HepG2 (cell line): ENCODE data around the gene CFAP54. TPM values are rescaled to one million over a fixed set of nuclear protein-coding genes. Genes with fewer than 3 reads are reported as not detected.

Experiments
- ARNTL ChIP-seq: sonication (generic); formaldehyde crosslinking; IDR thresholded peaks from 2 replicates; pipeline ENCODE4 v1.4.0; 2020; ENCODE audit warnings: mild to moderate bottlenecking, missing genetic modification reagents
- BATF2 ChIP-seq: sonication (generic); formaldehyde crosslinking; IDR thresholded peaks from 2 replicates; pipeline ENCODE4 v1.8.0; 2022; ENCODE audit warnings: mild to moderate bottlenecking, missing genetic modification reagents, moderate library complexity
- BORCS8-MEF2B ChIP-seq: sonication (generic); formaldehyde crosslinking; IDR thresholded peaks from 2 replicates; pipeline ENCODE4 v1.8.0; 2022; ENCODE audit warnings: mild to moderate bottlenecking, missing genetic modification reagents
- CBX5 ChIP-seq: sonication (generic); formaldehyde crosslinking; IDR thresholded peaks from 2 replicates; pipeline ENCODE4 v1.4.0; 2020; ENCODE audit warnings: missing genetic modification reagents, borderline replicate concordance
- DPF2 ChIP-seq: sonication (generic); formaldehyde crosslinking; IDR thresholded peaks from 2 replicates; pipeline ENCODE4 v1.4.0; 2020; ENCODE audit warnings: mild to moderate bottlenecking, low read depth, missing genetic modification reagents, borderline replicate concordance
- DR1 ChIP-seq: sonication (generic); formaldehyde crosslinking; IDR thresholded peaks from 2 replicates; pipeline ENCODE4 v1.8.0; 2021; ENCODE audit warnings: mild to moderate bottlenecking, missing genetic modification reagents, inconsistent platforms
- HHEX ChIP-seq: IDR thresholded peaks from 2 replicates; pipeline ENCODE4 v1.6.1; 2016; ENCODE audit warnings: control low read depth
- HOMEZ ChIP-seq: IDR thresholded peaks from 2 replicates; pipeline ENCODE4 v1.6.1; 2016; ENCODE audit warnings: low read depth
- KAT7 ChIP-seq: IDR thresholded peaks from 2 replicates; pipeline ENCODE4 v1.6.1; 2018; ENCODE audit warnings: borderline replicate concordance, missing compliant biosample characterization
- KLF11 ChIP-seq: IDR thresholded peaks from 2 replicates; pipeline ENCODE4 v1.6.1; 2016; ENCODE audit warnings: missing compliant biosample characterization
- LBX2 ChIP-seq: sonication (generic); formaldehyde crosslinking; IDR thresholded peaks from 2 replicates; pipeline ENCODE4 v1.5.0; 2020; ENCODE audit warnings: missing genetic modification reagents, mild to moderate bottlenecking, borderline replicate concordance
- MYNN ChIP-seq: sonication (generic); formaldehyde crosslinking; IDR thresholded peaks from 2 replicates; pipeline ENCODE4 v1.4.0; 2020; ENCODE audit warnings: mild to moderate bottlenecking, low read depth, missing genetic modification reagents
- NR2F1 ChIP-seq, 2 experiments: fragments of 450-650 bp in 1 of 2; formaldehyde crosslinking in 1 of 2; IDR thresholded peaks; 2 replicates each; pipeline versions ENCODE4 v1.5.0 to v1.6.1; 2016 to 2020; ENCODE audit warnings: mild to moderate bottlenecking in 1 of 2, missing compliant biosample characterization in 1 of 2, missing genetic modification reagents in 1 of 2, moderate library complexity in 1 of 2
- PHF20 ChIP-seq: sonication (generic); formaldehyde crosslinking; IDR thresholded peaks from 2 replicates; pipeline ENCODE4 v1.5.0; 2020; ENCODE audit warnings: mild to moderate bottlenecking, missing genetic modification reagents
- SATB2 ChIP-seq: sonication (generic); formaldehyde crosslinking; IDR thresholded peaks from 2 replicates; pipeline ENCODE4 v1.5.0; 2020; ENCODE audit warnings: missing genetic modification reagents
- TCF12 ChIP-seq, 2 experiments: fragments of 450-650 bp in 1 of 2; sonication (generic) in 1 of 2; formaldehyde crosslinking in 1 of 2; IDR thresholded peaks; 2 replicates each; pipeline versions ENCODE4 v1.6.1 to v1.8.0; 2017 to 2022; ENCODE audit warnings: antibody characterized with exemption in 1 of 2, mild to moderate bottlenecking in 1 of 2, missing genetic modification reagents in 1 of 2, moderate library complexity in 1 of 2
- TOE1 ChIP-seq: sonication (generic); formaldehyde crosslinking; IDR thresholded peaks from 2 replicates; pipeline ENCODE4 v1.4.0; 2020; ENCODE audit warnings: mild to moderate bottlenecking, missing genetic modification reagents
- TOPORS ChIP-seq: sonication (generic); formaldehyde crosslinking; IDR thresholded peaks from 2 replicates; pipeline ENCODE4 v1.8.0; 2023; ENCODE audit warnings: mild to moderate bottlenecking, missing genetic modification reagents
- TSC22D2 ChIP-seq: sonication (generic); formaldehyde crosslinking; IDR thresholded peaks from 2 replicates; pipeline ENCODE4 v1.5.1; 2020; ENCODE audit warnings: missing genetic modification reagents, mild to moderate bottlenecking, borderline replicate concordance
- ZNF354B ChIP-seq: sonication (generic); formaldehyde crosslinking; IDR thresholded peaks from 2 replicates; pipeline ENCODE4 v1.8.0; 2022; ENCODE audit warnings: mild to moderate bottlenecking, missing genetic modification reagents
- ZNF362 ChIP-seq: sonication (generic); formaldehyde crosslinking; IDR thresholded peaks from 2 replicates; pipeline ENCODE4 v1.4.0; 2020; ENCODE audit warnings: missing genetic modification reagents, mild to moderate bottlenecking, borderline replicate concordance
- ZNF580 ChIP-seq: IDR thresholded peaks from 2 replicates; pipeline ENCODE4 v1.6.1; 2016; ENCODE audit warnings: low read depth, borderline replicate concordance
- ZNF776 ChIP-seq: sonication (generic); formaldehyde crosslinking; IDR thresholded peaks from 2 replicates; pipeline ENCODE4 v1.4.0; 2020; ENCODE audit warnings: mild to moderate bottlenecking, missing genetic modification reagents
- ZNF777 ChIP-seq: sonication (generic); formaldehyde crosslinking; IDR thresholded peaks from 2 replicates; pipeline ENCODE4 v1.4.0; 2020; ENCODE audit warnings: missing genetic modification reagents
- polyA plus RNA-seq, 8 experiments: library from polyadenylated mRNA; depleted of rRNA in 3 of 8; stranded (reverse) in 7 of 8; unstranded in 1 of 8; fragments of >200 nt; fragmentation: Illumina TruSeq in 4 of 8; extraction: Trizol in 4 of 8; gene quantifications; 2 replicates each; pipeline versions ENCODE4 v1.2.1 to v1.2.3, GENCODE V29; 2011 to 2016; ENCODE audit warnings: low read depth in 4 of 8, missing spikeins in 1 of 8, mixed read lengths in 1 of 8; ENCODE audit not compliant: insufficient read depth in 1 of 8
- total RNA-seq, 5 experiments: library from RNA; depleted of rRNA; stranded (reverse); fragments of >200 nt; fragmentation: Illumina TruSeq; extraction: Trizol; gene quantifications; 2 replicates each; pipeline ENCODE4 v1.2.3, GENCODE V29; 2016; ENCODE audit warnings: low read depth in 1 of 5

Gene CFAP54
- total and polyA plus RNA-seq, 2 of the 13 experiments (the other 11 are each of a cell fraction or from before 2014, with no cell fraction given), result not detected

- TF ChIP-seq ZNF362, result no peak
- no peak for TF ChIP-seq ARNTL (CRISPR knock-in tag)
- no peak for TF ChIP-seq HOMEZ (CRISPR knock-in tag)
- peak; percentile 75 for TF ChIP-seq ZNF777
- no peak for TF ChIP-seq LBX2 (CRISPR knock-in tag)
- TF ChIP-seq ZNF354B (CRISPR knock-in tag), result no peak
- TF ChIP-seq TOPORS (CRISPR knock-in tag), result no peak
- TF ChIP-seq DPF2 (CRISPR knock-in tag), result no peak
- peak; percentile 50; the same call in 1 of the 2 replicates for TF ChIP-seq ZNF580 (CRISPR knock-in tag)
- TF ChIP-seq MYNN (CRISPR knock-in tag), result no peak
- TF ChIP-seq PHF20 (CRISPR knock-in tag), result peak; percentile 80
- no peak for TF ChIP-seq TOE1 (CRISPR knock-in tag)
- TF ChIP-seq SATB2, result peak; percentile 61; the same call in 1 of the 2 replicates
- no peak; the same call in none of the 2 replicates for TF ChIP-seq BORCS8-MEF2B (CRISPR knock-in tag)
- no peak for TF ChIP-seq TCF12 (IDR thresholded peaks at IDR 0.05)
- no peak for TF ChIP-seq TCF12 (CRISPR knock-in tag; IDR thresholded peaks at IDR 0.05)
- TF ChIP-seq TSC22D2 (CRISPR knock-in tag), result no peak
- 0 out of 2 replicates have a peak, but pooled peaks have one; percentile 51 for TF ChIP-seq BATF2 (CRISPR knock-in tag)
- TF ChIP-seq KAT7 (CRISPR knock-in tag), result peak; percentile 66; the same call in 1 of the 2 replicates
- TF ChIP-seq ZNF776 (CRISPR knock-in tag), result peak; percentile 36; the same call in 1 of the 2 replicates
- TF ChIP-seq NR2F1 (CRISPR knock-in tag; IDR thresholded peaks at IDR 0.05), result peak; percentile 51 to 67; a peak in 3 of 4 replicates
- no peak; the same call in 1 of the 2 replicates for TF ChIP-seq KLF11 (CRISPR knock-in tag)
- no peak for TF ChIP-seq HHEX
- 0 out of 2 replicates have a peak, but pooled peaks have one; percentile 34 for TF ChIP-seq CBX5 (CRISPR knock-in tag)
- peak; percentile 57 for TF ChIP-seq DR1
Observed at GRCh38 chr12:96906849-96907670, 417.7 kb downstream of the CFAP54 start, which contains the start of gene NEDD1 (continued).
